Peyer's patch (tissue), 4 donors: ENCODE results near the gene CCPG1. TPM values are rescaled to one million over a fixed set of nuclear protein-coding genes. Genes with fewer than 3 reads are reported as not detected.
"Not testable (repeated sequence)": the region's sequence is repeated elsewhere in the genome, so short reads cannot be mapped to it uniquely, and the experiment has no call there.

ENCODE experiments used
- DNase-seq, 3 donors: peaks; one replicate each; pipeline ENCODE4 v3.0.0-alpha.2; 2017 to 2019
- H3K27ac ChIP-seq, 4 donors: fragments of 200-600 bp; sonication (generic); one replicate each; pipeline ENCODE4 v1.5.1; 2016 to 2019
- H3K27me3 ChIP-seq, 2 donors: fragments of 200-600 bp; sonication (generic); one replicate each; pipeline ENCODE4 v1.5.1; 2019
- H3K36me3 ChIP-seq, 3 donors: fragments of 200-600 bp; sonication (generic); one replicate each; pipeline ENCODE4 v1.5.1; 2016 to 2019
- H3K4me1 ChIP-seq, 4 donors: fragments of 200-600 bp; sonication (generic); one replicate each; pipeline ENCODE4 v1.5.1; 2016 to 2019
- H3K4me3 ChIP-seq, 4 donors: fragments of 200-600 bp; sonication (generic); 1 replicate in 3 of 4; 2 replicates in 1 of 4; pipeline ENCODE4 v1.5.1; 2016 to 2019; ENCODE audit warnings: mild to moderate bottlenecking in 1 of 4
- H3K9me3 ChIP-seq, 4 donors: fragments of 200-600 bp; sonication (generic); one replicate each; pipeline ENCODE4 v1.5.1; 2016 to 2019; ENCODE audit warnings: mild to moderate bottlenecking in 1 of 4
- POLR2A ChIP-seq, 2 donors: fragments of 450-650 bp; IDR thresholded peaks; one replicate each; pipeline ENCODE4 v1.5.1; 2017; ENCODE audit warnings: antibody characterized with exemption in 2 of 2, mild to moderate bottlenecking in 2 of 2, moderate library complexity in 2 of 2
- total RNA-seq, 4 donors: library from RNA; depleted of rRNA; stranded (reverse); fragments of >200 nt; gene quantifications; one replicate each; pipeline ENCODE4 v1.1.0, GENCODE V29; 2016
- TF ChIP-seq, protein P1 (sequence below), 6 experiments: fragments of 450-650 bp in 4 of 6; fragments of 200-600 bp in 2 of 6; sonication (generic) in 1 of 6; IDR thresholded peaks; one replicate each; pipeline ENCODE4 v1.5.1; 2017 to 2019; ENCODE audit warnings: antibody characterized with exemption in 6 of 6, mild to moderate bottlenecking in 3 of 6, moderate library complexity in 1 of 6

The CCPG1 gene
- total RNA-seq, 4 donors from 2014 or later: 24.8 to 36.3 (median 29.5) TPM

DNA sequence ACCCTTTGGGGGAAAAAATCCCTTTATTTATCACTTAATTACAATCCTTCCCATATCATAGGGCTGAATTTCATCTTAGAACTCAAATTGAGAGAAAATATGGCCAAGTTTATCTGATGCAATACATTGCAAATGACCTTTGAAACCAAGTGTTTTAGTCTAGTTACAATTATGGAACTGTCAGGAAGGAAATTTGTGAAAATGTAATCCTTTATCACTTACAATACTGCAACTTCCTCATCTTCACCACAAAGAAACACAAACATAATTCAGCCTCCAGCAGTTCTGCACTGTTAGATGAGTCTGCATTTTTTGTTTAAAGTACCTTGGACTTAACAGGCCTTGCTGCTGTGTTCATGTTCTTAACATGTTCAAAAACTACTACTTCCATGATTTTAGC is 4.6 kb downstream of the CCPG1 start:
- Histone ChIP-seq H3K4me3 (no peak overlapping the region), H3K9me3 (no peaks in the 10 kb centered on the region), H3K4me1 (peaks cover 0 to 34% (median 0%) of the 10 kb centered on the region in 4 donors), H3K36me3 (peaks cover 0 to 4% (median 0%) of the 10 kb centered on the region in 3 donors), H3K27me3 (no peaks in the 10 kb centered on the region), H3K27ac (peak overlapping the region in 2 of 4 donors; percentile 7 to 28)
- TF ChIP-seq, protein P1, sequence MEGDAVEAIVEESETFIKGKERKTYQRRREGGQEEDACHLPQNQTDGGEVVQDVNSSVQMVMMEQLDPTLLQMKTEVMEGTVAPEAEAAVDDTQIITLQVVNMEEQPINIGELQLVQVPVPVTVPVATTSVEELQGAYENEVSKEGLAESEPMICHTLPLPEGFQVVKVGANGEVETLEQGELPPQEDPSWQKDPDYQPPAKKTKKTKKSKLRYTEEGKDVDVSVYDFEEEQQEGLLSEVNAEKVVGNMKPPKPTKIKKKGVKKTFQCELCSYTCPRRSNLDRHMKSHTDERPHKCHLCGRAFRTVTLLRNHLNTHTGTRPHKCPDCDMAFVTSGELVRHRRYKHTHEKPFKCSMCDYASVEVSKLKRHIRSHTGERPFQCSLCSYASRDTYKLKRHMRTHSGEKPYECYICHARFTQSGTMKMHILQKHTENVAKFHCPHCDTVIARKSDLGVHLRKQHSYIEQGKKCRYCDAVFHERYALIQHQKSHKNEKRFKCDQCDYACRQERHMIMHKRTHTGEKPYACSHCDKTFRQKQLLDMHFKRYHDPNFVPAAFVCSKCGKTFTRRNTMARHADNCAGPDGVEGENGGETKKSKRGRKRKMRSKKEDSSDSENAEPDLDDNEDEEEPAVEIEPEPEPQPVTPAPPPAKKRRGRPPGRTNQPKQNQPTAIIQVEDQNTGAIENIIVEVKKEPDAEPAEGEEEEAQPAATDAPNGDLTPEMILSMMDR (IDR thresholded peaks at IDR 0.05): no peak
- no peak for TF ChIP-seq POLR2A (IDR thresholded peaks at IDR 0.05)
- no peak for DNase-seq

DNA sequence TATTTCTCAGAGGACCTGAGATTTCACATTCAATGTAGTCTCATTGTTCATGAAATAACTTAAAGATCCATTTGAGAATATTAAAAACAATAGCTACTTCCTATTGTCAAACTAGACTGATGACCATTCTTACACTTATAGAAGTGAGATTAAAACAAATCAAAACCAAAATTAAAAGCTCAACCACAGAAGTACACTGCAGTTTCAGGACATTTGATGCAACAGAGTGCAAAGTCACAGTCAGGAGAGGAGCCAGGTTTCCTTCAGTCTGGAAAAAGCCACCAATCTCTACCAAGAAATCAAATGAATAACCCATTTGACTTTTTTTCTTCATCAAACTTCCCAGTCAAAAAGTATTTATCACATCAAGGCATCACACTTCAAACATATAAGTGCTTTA is 5.5 kb downstream of the CCPG1 start:
- peaks cover 0 to 34% (median 0%) of the 10 kb centered on the region in 4 donors for H3K4me1 ChIP-seq
- H3K36me3 ChIP-seq: peaks cover 0 to 7% (median 0%) of the 10 kb centered on the region in 3 donors
- H3K9me3 ChIP-seq: no peaks in the 10 kb centered on the region
- TF ChIP-seq POLR2A (IDR thresholded peaks at IDR 0.05): no peak
- TF ChIP-seq, protein P1 (IDR thresholded peaks at IDR 0.05): no peak
- DNase-seq: no peak
- no peak overlapping the region for H3K27ac ChIP-seq
- no peak overlapping the region for H3K4me3 ChIP-seq
- no peaks in the 10 kb centered on the region for H3K27me3 ChIP-seq

DNA sequence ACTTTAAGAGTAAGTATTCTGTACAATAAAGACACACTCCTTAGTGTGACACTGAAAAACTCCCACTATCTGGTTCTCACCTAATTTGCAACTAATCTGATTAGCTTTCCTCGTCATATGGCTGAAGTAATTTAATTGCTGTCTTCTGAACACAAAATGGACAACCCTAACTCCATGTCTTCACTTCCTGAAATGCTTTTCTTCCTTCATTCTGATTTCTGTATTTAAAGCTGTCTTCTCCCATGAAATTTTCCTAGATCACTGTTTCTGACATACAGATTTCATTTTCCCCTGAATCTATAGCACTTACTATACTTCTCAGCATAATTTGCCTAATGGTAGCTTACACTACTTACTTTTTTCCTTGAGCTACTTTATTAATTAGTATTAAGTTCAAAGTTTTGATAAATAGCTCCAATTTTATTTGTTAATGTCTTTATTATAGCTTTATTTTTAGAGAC is 6.3 kb downstream of the CCPG1 start:
- H3K4me3 ChIP-seq: no peak overlapping the region
- peaks cover 0 to 29% (median 0%) of the 10 kb centered on the region in 4 donors for H3K4me1 ChIP-seq
- no peaks in the 10 kb centered on the region for H3K9me3 ChIP-seq
- H3K27me3 ChIP-seq: no peaks in the 10 kb centered on the region
- DNase-seq: no peak
- peaks cover 0 to 10% (median 0%) of the 10 kb centered on the region in 3 donors for H3K36me3 ChIP-seq
- no peak overlapping the region for H3K27ac ChIP-seq
- TF ChIP-seq, protein P1 (IDR thresholded peaks at IDR 0.05): no peak

DNA sequence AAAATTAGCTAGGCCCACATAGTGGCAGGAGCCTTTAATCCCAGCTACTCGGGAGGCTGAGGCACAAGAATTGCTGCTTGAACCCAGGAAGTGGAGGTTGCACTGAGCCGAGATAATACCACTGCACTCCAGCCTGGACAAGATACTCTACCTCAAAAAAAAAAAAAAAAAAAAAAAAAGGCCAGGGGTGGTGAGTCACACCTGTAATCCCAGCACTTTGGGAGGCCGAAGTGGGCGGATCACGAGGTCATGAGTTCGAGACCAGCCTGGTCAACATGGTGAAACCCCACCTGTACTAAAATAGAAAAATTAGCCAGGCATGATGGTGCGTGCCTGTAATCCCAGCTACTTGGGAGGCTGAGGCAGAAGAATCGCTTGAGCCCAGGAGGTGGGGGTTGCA is 8.1 kb downstream of the CCPG1 start:
- H3K27ac ChIP-seq, H3K4me3 ChIP-seq, H3K27me3 ChIP-seq, DNase-seq, H3K9me3 ChIP-seq: not testable (repeated sequence)
- H3K4me1 ChIP-seq: peaks cover 0 to 16% (median 0%) of the 10 kb centered on the region in 4 donors
- H3K36me3 ChIP-seq: peaks cover 0 to 10% (median 0%) of the 10 kb centered on the region in 3 donors

DNA sequence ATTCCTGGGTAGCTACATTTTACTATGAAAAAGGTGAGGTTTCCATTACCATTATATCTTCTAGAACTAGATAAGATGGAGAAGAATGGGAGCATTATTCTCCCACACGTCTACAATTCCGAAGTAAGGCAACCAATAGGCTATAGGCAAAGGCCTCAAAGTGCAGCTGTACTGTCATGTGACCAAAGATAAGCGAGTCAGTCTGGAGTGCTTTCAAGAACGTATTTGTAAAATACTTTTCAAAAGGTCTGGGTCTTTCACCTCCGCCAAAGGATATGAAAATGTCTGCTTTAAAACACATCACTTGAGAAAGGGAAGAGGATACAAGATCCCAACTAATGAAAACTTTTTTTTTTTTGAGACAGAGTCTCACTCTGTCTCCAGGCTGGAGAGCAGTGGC is 9.9 kb downstream of the CCPG1 start:
- TF ChIP-seq POLR2A (IDR thresholded peaks at IDR 0.05): no peak
- TF ChIP-seq, protein P1 (IDR thresholded peaks at IDR 0.05): no peak
- Histone ChIP-seq H3K4me1 (peaks cover 0 to 4% (median 0%) of the 10 kb centered on the region in 4 donors), H3K27ac (no peak overlapping the region), H3K27me3 (no peaks in the 10 kb centered on the region), H3K36me3 (peaks cover 0 to 10% (median 0%) of the 10 kb centered on the region in 3 donors), H3K9me3 (no peaks in the 10 kb centered on the region), H3K4me3 (no peak overlapping the region)
- DNase-seq: no peak

DNA sequence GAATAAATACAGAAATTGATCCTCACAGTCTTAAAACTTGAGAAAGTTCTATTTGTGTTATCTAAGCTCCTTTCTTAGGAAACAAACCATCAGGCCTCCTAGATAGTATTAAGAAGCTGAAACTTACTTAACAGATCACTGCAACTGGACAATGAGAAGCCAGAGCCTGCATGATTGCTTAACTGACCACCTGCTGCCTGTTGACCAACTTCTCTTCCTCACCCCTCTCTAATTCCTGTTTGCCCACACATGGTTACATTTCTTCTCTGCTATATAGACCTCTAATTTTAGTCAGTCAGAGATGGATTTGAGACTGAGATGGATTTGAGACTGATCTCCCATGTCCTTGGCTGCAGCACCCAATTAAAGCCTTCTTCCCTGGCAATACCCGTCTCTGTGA is 13.5 kb downstream of the CCPG1 start:
- Histone ChIP-seq H3K4me3 (no peak overlapping the region), H3K4me1 (no peaks in the 10 kb centered on the region), H3K27ac (no peak overlapping the region), H3K27me3 (no peaks in the 10 kb centered on the region), H3K36me3 (peaks cover 0 to 10% (median 0%) of the 10 kb centered on the region in 3 donors), H3K9me3 (no peaks in the 10 kb centered on the region)
- no peak for DNase-seq
- no peak for TF ChIP-seq POLR2A (IDR thresholded peaks at IDR 0.05)
- TF ChIP-seq, protein P1 (IDR thresholded peaks at IDR 0.05): no peak
